Stomach (tissue), 9 donors: ENCODE measurements around the gene ZNF598. TPM values are rescaled to one million over a fixed set of nuclear protein-coding genes. Genes with fewer than 3 reads are reported as not detected.
A peak's percentile ranks its signal among the peaks of the same experiment; 100 is the strongest.
"Not testable (repeated sequence)": the region's sequence is repeated elsewhere in the genome, so short reads cannot be mapped to it uniquely, and the experiment has no call there.

ENCODE experiments used
- DNase-seq, 2 donors: peaks; one replicate each; pipeline versions ENCODE4 v3.0.0 to v3.0.0-alpha.2; 2013 to 2019
- H3K27ac ChIP-seq, 5 donors: fragments of 200-600 bp in 4 of 5; sonication (generic) in 4 of 5; one replicate each; pipeline ENCODE4 v1.5.1; 2013 to 2019; ENCODE audit warnings: mild to moderate bottlenecking in 1 of 5, moderate library complexity in 1 of 5
- H3K27me3 ChIP-seq, 3 donors: fragments of 200-600 bp; sonication (generic); one replicate each; pipeline ENCODE4 v1.5.1; 2017 to 2019; ENCODE audit warnings: mixed run types in 1 of 3
- H3K36me3 ChIP-seq, 4 donors: fragments of 200-600 bp; sonication (generic); 1 replicate in 3 of 4; 2 replicates in 1 of 4; pipeline ENCODE4 v1.5.1; 2016 to 2019
- H3K4me1 ChIP-seq, 4 donors: fragments of 200-600 bp; sonication (generic); one replicate each; pipeline ENCODE4 v1.5.1; 2016 to 2019
- H3K4me3 ChIP-seq, 4 donors: fragments of 200-600 bp; sonication (generic) in 3 of 4; one replicate each; pipeline ENCODE4 v1.5.1; 2016 to 2019; ENCODE audit warnings: mild to moderate bottlenecking in 1 of 4
- H3K9me3 ChIP-seq, 4 donors: fragments of 200-600 bp; sonication (generic); one replicate each; pipeline ENCODE4 v1.5.1; 2016 to 2019
- CTCF ChIP-seq, 7 experiments: fragments of 450-650 bp in 4 of 7; fragments of 200-600 bp in 3 of 7; sonication (generic) in 3 of 7; IDR thresholded peaks; one replicate each; pipeline ENCODE4 v1.5.1; 2016 to 2019; ENCODE audit warnings: antibody characterized with exemption in 7 of 7, control low read depth in 2 of 7, mild to moderate bottlenecking in 1 of 7
- EP300 ChIP-seq: sonication (generic); formaldehyde crosslinking; IDR thresholded peaks from one replicate; pipeline ENCODE4 v1.6.1; 2017; ENCODE audit warnings: antibody characterized with exemption
- POLR2A ChIP-seq, 4 donors: fragments of 450-650 bp; IDR thresholded peaks; one replicate each; pipeline ENCODE4 v1.6.1; 2016; ENCODE audit warnings: antibody characterized with exemption in 4 of 4, control low read depth in 2 of 4, mild to moderate bottlenecking in 1 of 4, moderate library complexity in 1 of 4
- POLR2AphosphoS5 ChIP-seq, 3 donors: sonication (generic); formaldehyde crosslinking; IDR thresholded peaks; one replicate each; pipeline ENCODE4 v1.6.1; 2016; ENCODE audit warnings: antibody characterized with exemption in 3 of 3
- WGBS, 5 donors: extraction: QIAGEN DNeasy Blood & Tissue Kit in 3 of 5; methylation state at CpG; one replicate each; pipeline versions ENCODE4 v1.1.5 to v1.1.7; 2013 to 2018; 5-methylcytosine and 5-hydroxymethylcytosine counted together
- intact Hi-C: fragments of 100-400 bp; cut with DNase I; formaldehyde crosslinking; loops from one replicate; pipeline ENCODE4 v1.15.1; 2023; ENCODE audit warnings: low total_unique reads
- polyA plus RNA-seq, 3 donors: library from polyadenylated mRNA; stranded (reverse); fragments of 200-250 nt; gene quantifications; one replicate each; pipeline ENCODE4 v1.2.3, GENCODE V29; 2013
- total RNA-seq, 5 donors: library from RNA; depleted of rRNA; stranded (reverse); fragments of >200 nt; gene quantifications; one replicate each; pipeline versions ENCODE4 v1.1.0 to v1.2.3, GENCODE V29; 2014 to 2016
- donor health status: healthy with polysubstance abuse.
- donor health status: Bipolar disorder and iron deficiency.
- donor health status: healthy.

The ZNF598 gene
- total and polyA plus RNA-seq, 8 donors, result 16.3 to 86.2 (median 26.2) TPM

GRCh38 chr16:1961651-1962067 is 48.0 kb downstream of the ZNF598 start:
- peak overlapping the region in 1 of 5 donors; percentile 97 for H3K27ac ChIP-seq
- intact Hi-C loops, result no loop called here
- TF ChIP-seq POLR2A (IDR thresholded peaks at IDR 0.05) (no peak), CTCF (IDR thresholded peaks at IDR 0.05) (no peak), EP300 (no peak), POLR2AphosphoS5 (IDR thresholded peaks at IDR 0.05) (no peak)
- no peaks in the 10 kb centered on the region for H3K9me3 ChIP-seq
- H3K4me1 ChIP-seq, result peaks cover 50 to 69% (median 56%) of the 10 kb centered on the region in 4 donors
- no peak for DNase-seq
- H3K36me3 ChIP-seq, result peaks cover 23 to 28% (median 26%) of the 10 kb centered on the region in 4 donors
- no peaks in the 10 kb centered on the region for H3K27me3 ChIP-seq
- whole genome bisulfite sequencing, 5 donors, result 46 to 63% (median 55%) methylated on average over 6 of the region's 6 CpGs
- peak overlapping the region in 1 of 4 donors; percentile 83 for H3K4me3 ChIP-seq

GRCh38 chr16:1960665-1961630 is 48.7 kb downstream of the ZNF598 start:
- H3K36me3 ChIP-seq, result peaks cover 23 to 28% (median 26%) of the 10 kb centered on the region in 4 donors
- DNase-seq, result no peak
- H3K4me3 ChIP-seq, result peak overlapping the region; percentile 63 to 87 (median 78)
- no peaks in the 10 kb centered on the region for H3K9me3 ChIP-seq
- peak overlapping the region in 4 of 5 donors; percentile 56 to 97 (median 88) for H3K27ac ChIP-seq
- intact Hi-C loops, result no loop called here
- peaks cover 47 to 63% (median 53%) of the 10 kb centered on the region in 4 donors for H3K4me1 ChIP-seq
- H3K27me3 ChIP-seq, result no peaks in the 10 kb centered on the region
- WGBS, 5 donors, result 27 to 43% (median 34%) methylated on average over 18 to 20 of the region's 20 CpGs
- TF ChIP-seq EP300 (no peak), POLR2AphosphoS5 (IDR thresholded peaks at IDR 0.05) (peak in 1 of 3 donors; percentile 60)

GRCh38 chr16:1959269-1960039 is 50.2 kb downstream of the ZNF598 start, which contains the start of gene NDUFB10:
Gene NDUFB10 (plus strand): TSS chr16:1959538. CDS start chr16:1959625, 87 bp downstream.
- Histone ChIP-seq H3K4me3 (peak within 1 kb of the TSS; percentile 63 to 87 (median 78)), H3K9me3 (no peaks in the 10 kb centered on the region), H3K27me3 (no peaks in the 10 kb centered on the region), H3K27ac (peak within 1 kb of the TSS; percentile 84 to 97 (median 90)), H3K36me3 (peaks cover 23 to 28% (median 26%) of the 10 kb centered on the region in 4 donors), H3K4me1 (peaks cover 41 to 56% (median 46%) of the 10 kb centered on the region in 4 donors)
- intact Hi-C loops, result no loop called here
- TF ChIP-seq EP300, result no peak
- peak in 1 of 4 donors; percentile 62 for TF ChIP-seq POLR2A (IDR thresholded peaks at IDR 0.05)
- TF ChIP-seq CTCF (IDR thresholded peaks at IDR 0.05), result peak in 5 of 7 experiments; percentile 42 to 71 (median 55)
- TF ChIP-seq POLR2AphosphoS5 (IDR thresholded peaks at IDR 0.05), result peak; percentile 82 to 98 (median 95)
- WGBS, 5 donors, result 0 to 2% (median 1%) methylated on average over 48 to 79 of the region's 79 CpGs
- DNase-seq, result peak; percentile 96 to 97

GRCh38 chr16:1958715-1959268 is 50.8 kb downstream of the ZNF598 start:
- no peak for DNase-seq
- Histone ChIP-seq H3K9me3 (no peaks in the 10 kb centered on the region), H3K4me1 (peaks cover 40 to 50% (median 45%) of the 10 kb centered on the region in 4 donors), H3K27me3 (no peaks in the 10 kb centered on the region), H3K36me3 (peaks cover 23 to 28% (median 26%) of the 10 kb centered on the region in 4 donors), H3K4me3 (peak overlapping the region; percentile 63 to 87 (median 78)), H3K27ac (peak overlapping the region; percentile 84 to 97 (median 90))
- TF ChIP-seq POLR2A (IDR thresholded peaks at IDR 0.05) (no peak), CTCF (IDR thresholded peaks at IDR 0.05) (no peak), POLR2AphosphoS5 (IDR thresholded peaks at IDR 0.05) (no peak), EP300 (no peak)
- intact Hi-C loops, result no loop called here
- WGBS, 5 donors, result 23 to 32% (median 29%) methylated on average over 14 of the region's 14 CpGs

- DNase-seq, H3K4me3 ChIP-seq, intact Hi-C loops, H3K27ac ChIP-seq, H3K27me3 ChIP-seq, H3K9me3 ChIP-seq: not testable (repeated sequence)
- peaks cover 33 to 43% (median 38%) of the 10 kb centered on the region in 4 donors for H3K4me1 ChIP-seq
- peaks cover 19 to 23% (median 22%) of the 10 kb centered on the region in 4 donors for H3K36me3 ChIP-seq
- 68 to 93% (median 74%) methylated on average over 23 to 30 of the region's 30 CpGs for WGBS, 5 donors
Observed at GRCh38 chr16:1958143-1958491, 51.5 kb downstream of the ZNF598 start.

GRCh38 chr16:1957434-1958142 is 52.0 kb downstream of the ZNF598 start:
- H3K4me1 ChIP-seq, result peaks cover 29 to 38% (median 33%) of the 10 kb centered on the region in 4 donors
- H3K4me3 ChIP-seq, intact Hi-C loops, DNase-seq, H3K27ac ChIP-seq, H3K27me3 ChIP-seq, H3K9me3 ChIP-seq: not testable (repeated sequence)
- peaks cover 14 to 18% (median 16%) of the 10 kb centered on the region in 4 donors for H3K36me3 ChIP-seq
- WGBS, 5 donors, result 79 to 90% (median 82%) methylated on average over 19 to 22 of the region's 22 CpGs
